PC-9 (cell line): Measurements from ENCODE around the gene ZP1.

ENCODE experiments used
- CTCF ChIP-seq: fragments of 200-600 bp; sonication (generic); conservative IDR thresholded peaks from 2 replicates; pipeline ENCODE4 v1.6.1; 2017; ENCODE audit warnings: mixed run types, antibody characterized with exemption, mild to moderate bottlenecking, moderate library complexity
- EZH2 ChIP-seq: fragments of 200-600 bp; sonication (generic); IDR thresholded peaks from 2 replicates; pipeline ENCODE4 v1.8.0; 2017; ENCODE audit warnings: antibody characterized with exemption, low read depth

- TF ChIP-seq EZH2: no peak
- no peak for TF ChIP-seq CTCF
Observed at GRCh38 chr11:60876168-60876485, 8.8 kb downstream of the ZP1 start.
